ENCODE measurements around the gene ROR1. TPM values are rescaled to one million over a fixed set of nuclear protein-coding genes. Genes with fewer than 3 reads are reported as not detected.

Gene ROR1
- total RNA-seq, 2 experiments from 2014 or later: not detected

DNA sequence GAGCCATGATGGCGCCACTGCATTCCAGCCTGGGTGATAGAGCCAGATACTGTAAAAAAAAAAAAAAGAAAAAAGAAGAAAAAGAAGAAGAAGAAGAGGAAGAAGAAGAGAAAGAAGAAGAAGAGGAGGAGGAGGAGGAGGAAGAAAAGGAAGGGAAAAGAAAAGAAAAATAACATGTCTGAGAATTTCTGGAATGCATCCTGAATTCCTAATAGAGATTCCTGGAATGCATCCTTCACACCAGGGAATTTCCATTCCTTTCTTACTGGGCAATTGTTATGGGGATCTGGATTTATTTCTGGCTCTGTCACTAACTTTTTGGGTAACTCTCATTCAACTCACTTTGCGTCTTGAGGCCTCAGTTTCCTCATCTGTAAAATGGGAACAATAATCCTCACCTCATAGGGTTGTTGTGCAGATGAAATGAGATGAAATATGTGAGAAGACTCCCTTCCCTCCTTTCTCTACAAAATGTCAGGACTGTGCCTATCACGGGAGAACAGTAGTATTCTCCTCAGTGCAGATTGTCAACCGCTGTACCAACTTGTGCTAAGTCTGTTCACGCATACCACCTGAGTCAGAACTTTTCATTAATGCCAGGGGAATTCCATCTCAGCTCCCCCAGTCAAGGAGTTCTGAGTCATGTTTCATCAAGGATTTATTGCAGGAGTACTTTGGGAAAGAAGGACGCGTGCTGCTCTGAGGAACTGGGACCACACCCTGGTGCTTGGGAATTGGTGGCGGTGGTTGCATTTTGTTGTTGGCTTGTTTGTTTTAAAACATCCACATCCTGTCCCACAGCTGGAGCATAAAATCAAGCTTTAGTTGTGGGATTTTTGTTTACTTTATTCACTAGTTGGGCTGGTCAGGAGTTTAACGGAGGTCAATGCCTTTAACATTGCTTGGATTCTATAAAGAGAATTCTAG lies 42.4 kb upstream of the ROR1 start:
- no peak for DNase-seq
- peaks cover 1% of the 10 kb centered on the region for H3K9me3 Mint-ChIP-seq
- ChIA-PET POLR2A (no interaction called here), CTCF (interaction anchor here (0.8 kb wide), 1 partner anchor 406 kb away, joined by 3 read pairs; no protein-coding TSS in a partner anchor)
- no peaks in the 10 kb centered on the region for H3K36me3 Mint-ChIP-seq (ENCODE audit: low read depth)
- peaks cover 6% of the 10 kb centered on the region for H3K27me3 Mint-ChIP-seq
- no peaks in the 10 kb centered on the region for H3K4me1 Mint-ChIP-seq (ENCODE audit: low read depth)
- H3K27ac Mint-ChIP-seq: no peak overlapping the region
- ATAC-seq: no peak
- no peak overlapping the region for H3K4me3 Mint-ChIP-seq
- TF ChIP-seq, protein P1, sequence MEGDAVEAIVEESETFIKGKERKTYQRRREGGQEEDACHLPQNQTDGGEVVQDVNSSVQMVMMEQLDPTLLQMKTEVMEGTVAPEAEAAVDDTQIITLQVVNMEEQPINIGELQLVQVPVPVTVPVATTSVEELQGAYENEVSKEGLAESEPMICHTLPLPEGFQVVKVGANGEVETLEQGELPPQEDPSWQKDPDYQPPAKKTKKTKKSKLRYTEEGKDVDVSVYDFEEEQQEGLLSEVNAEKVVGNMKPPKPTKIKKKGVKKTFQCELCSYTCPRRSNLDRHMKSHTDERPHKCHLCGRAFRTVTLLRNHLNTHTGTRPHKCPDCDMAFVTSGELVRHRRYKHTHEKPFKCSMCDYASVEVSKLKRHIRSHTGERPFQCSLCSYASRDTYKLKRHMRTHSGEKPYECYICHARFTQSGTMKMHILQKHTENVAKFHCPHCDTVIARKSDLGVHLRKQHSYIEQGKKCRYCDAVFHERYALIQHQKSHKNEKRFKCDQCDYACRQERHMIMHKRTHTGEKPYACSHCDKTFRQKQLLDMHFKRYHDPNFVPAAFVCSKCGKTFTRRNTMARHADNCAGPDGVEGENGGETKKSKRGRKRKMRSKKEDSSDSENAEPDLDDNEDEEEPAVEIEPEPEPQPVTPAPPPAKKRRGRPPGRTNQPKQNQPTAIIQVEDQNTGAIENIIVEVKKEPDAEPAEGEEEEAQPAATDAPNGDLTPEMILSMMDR (IDR thresholded peaks at IDR 0.05): no peak
- intact Hi-C loops (cut with micrococcal nuclease): no loop called here

DNA sequence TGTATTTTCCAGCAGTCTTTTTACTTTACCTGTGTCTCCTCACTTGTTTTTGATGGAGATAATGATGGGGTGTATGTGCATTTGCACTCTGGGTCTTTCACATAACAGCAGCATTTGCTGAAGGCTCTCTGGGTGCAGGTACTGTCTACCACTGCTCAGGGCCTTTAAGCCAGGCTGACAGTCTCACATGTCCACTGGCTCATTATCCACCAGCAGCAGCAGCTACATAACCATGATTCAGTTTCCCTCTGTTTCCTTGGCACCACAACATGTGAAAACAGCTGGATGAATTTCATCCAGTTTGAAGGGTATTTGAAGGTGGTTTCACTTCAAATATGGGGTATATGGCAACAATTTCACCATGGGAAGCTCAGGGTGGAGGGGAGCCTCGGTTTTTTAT lies 41.2 kb upstream of the ROR1 start:
- ChIA-PET POLR2A (no interaction called here), CTCF (no interaction called here)
- H3K4me1 Mint-ChIP-seq (ENCODE audit: low read depth): no peaks in the 10 kb centered on the region
- H3K27ac Mint-ChIP-seq: no peak overlapping the region
- DNase-seq (no peak), ATAC-seq (no peak)
- no peaks in the 10 kb centered on the region for H3K36me3 Mint-ChIP-seq (ENCODE audit: low read depth)
- no peak overlapping the region for H3K4me3 Mint-ChIP-seq
- H3K27me3 Mint-ChIP-seq: peaks cover 10% of the 10 kb centered on the region
- TF ChIP-seq, protein P1 (IDR thresholded peaks at IDR 0.05): no peak
- intact Hi-C loops (cut with micrococcal nuclease): no loop called here
- peaks cover 2% of the 10 kb centered on the region for H3K9me3 Mint-ChIP-seq

DNA sequence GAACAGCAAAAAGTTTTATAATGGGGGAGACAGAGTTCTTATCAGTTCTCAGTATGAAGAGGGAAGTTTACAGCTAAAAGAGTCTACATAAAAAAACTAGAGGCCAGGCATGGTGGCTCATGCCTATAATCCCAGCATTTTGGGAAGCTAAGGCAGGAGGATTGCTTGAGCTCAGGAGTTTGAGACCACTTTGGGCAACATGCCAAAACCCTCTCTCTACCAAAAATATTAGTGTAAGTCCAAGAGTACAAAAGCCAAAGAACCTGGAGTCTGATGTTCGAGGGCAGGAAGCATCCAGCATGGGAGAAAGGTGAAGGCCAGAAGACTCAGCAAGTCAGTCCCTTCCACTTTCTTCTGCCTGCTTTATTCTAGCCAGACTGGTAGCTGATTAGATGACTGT lies 35.0 kb upstream of the ROR1 start:
- Mint-ChIP-seq H3K4me1 (ENCODE audit: low read depth) (no peaks in the 10 kb centered on the region), H3K27me3 (peaks cover 14% of the 10 kb centered on the region), H3K4me3 (no peak overlapping the region), H3K9me3 (peaks cover 2% of the 10 kb centered on the region), H3K36me3 (ENCODE audit: low read depth) (no peaks in the 10 kb centered on the region), H3K27ac (no peak overlapping the region)
- TF ChIP-seq, protein P1 (IDR thresholded peaks at IDR 0.05): no peak
- POLR2A ChIA-PET: no interaction called here
- DNase-seq (no peak), ATAC-seq (no peak)
- intact Hi-C loops (cut with micrococcal nuclease): no loop called here
- CTCF ChIA-PET: no interaction called here

DNA sequence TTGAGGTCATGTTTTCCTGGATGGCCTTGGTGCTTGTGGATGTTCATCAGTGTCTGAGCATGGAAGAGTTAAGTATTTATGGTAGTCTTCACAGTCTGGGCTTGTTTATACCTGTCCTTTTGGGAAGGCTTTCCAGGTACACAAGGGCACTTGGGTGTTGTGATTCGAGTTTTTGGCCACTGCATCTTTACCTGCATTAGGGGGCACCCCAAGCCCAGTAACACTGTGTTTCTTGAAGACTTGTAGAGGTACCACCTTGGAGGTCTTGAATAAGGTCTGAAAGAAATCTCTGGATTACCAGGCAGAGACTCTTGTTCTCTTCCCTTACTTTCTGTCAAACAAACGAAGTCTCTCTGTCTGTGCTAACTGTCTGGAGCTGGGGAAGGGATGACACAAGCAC lies 34.4 kb upstream of the ROR1 start:
- no peak overlapping the region for H3K27ac Mint-ChIP-seq
- no peak for DNase-seq
- ChIA-PET CTCF (no interaction called here), POLR2A (no interaction called here)
- TF ChIP-seq, protein P1 (IDR thresholded peaks at IDR 0.05): no peak
- H3K4me1 Mint-ChIP-seq (ENCODE audit: low read depth): no peaks in the 10 kb centered on the region
- H3K9me3 Mint-ChIP-seq: peaks cover 2% of the 10 kb centered on the region
- H3K4me3 Mint-ChIP-seq: no peak overlapping the region
- peaks cover 14% of the 10 kb centered on the region for H3K27me3 Mint-ChIP-seq
- intact Hi-C loops (cut with micrococcal nuclease): no loop called here
- H3K36me3 Mint-ChIP-seq (ENCODE audit: low read depth): no peaks in the 10 kb centered on the region
- no peak for ATAC-seq

DNA sequence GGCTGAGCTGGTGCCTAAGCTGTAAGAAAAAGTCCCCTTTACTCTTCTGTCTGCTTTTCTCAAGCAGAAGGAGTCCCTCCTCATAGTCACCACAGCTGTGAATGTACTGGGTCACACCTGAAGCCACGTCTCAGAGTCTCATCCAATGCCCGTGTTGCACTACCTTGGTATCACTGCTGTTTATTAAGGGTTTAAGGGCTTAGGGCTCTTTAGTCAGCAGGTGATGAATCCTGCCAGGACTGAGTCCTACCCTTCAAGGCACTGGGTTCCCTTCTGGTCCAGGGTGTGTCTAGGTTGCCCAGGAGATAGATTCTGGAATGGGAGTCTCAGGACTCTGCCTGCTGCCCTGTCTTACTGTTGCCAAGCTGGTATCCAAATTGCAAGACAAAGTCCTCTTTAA lies 33.4 kb upstream of the ROR1 start:
- H3K27me3 Mint-ChIP-seq: peaks cover 12% of the 10 kb centered on the region
- TF ChIP-seq, protein P1 (IDR thresholded peaks at IDR 0.05): no peak
- no peak overlapping the region for H3K27ac Mint-ChIP-seq
- no peak for ATAC-seq
- no peak overlapping the region for H3K4me3 Mint-ChIP-seq
- H3K36me3 Mint-ChIP-seq (ENCODE audit: low read depth): no peaks in the 10 kb centered on the region
- H3K9me3 Mint-ChIP-seq: peaks cover 2% of the 10 kb centered on the region
- no peaks in the 10 kb centered on the region for H3K4me1 Mint-ChIP-seq (ENCODE audit: low read depth)
- CTCF ChIA-PET: no interaction called here
- intact Hi-C loops (cut with micrococcal nuclease): no loop called here
- POLR2A ChIA-PET: no interaction called here
- DNase-seq: no peak

All from activated CD8-positive, alpha-beta T cell treated with anti-CD3 and anti-CD28 coated beads for 36 hours (primary cell).